IPS-NIHi7 (cell line): ENCODE results near the gene MYLK2.
"Not testable (repeated sequence)": the region's sequence is repeated elsewhere in the genome, so short reads cannot be mapped to it uniquely, and the experiment has no call there.

Source experiments
- DNase-seq: peaks from one replicate; pipeline ENCODE4 v3.0.0; 2012; ENCODE audit warnings: mixed read lengths; ENCODE audit errors: extremely low spot score

MYLK2 gene

DNA sequence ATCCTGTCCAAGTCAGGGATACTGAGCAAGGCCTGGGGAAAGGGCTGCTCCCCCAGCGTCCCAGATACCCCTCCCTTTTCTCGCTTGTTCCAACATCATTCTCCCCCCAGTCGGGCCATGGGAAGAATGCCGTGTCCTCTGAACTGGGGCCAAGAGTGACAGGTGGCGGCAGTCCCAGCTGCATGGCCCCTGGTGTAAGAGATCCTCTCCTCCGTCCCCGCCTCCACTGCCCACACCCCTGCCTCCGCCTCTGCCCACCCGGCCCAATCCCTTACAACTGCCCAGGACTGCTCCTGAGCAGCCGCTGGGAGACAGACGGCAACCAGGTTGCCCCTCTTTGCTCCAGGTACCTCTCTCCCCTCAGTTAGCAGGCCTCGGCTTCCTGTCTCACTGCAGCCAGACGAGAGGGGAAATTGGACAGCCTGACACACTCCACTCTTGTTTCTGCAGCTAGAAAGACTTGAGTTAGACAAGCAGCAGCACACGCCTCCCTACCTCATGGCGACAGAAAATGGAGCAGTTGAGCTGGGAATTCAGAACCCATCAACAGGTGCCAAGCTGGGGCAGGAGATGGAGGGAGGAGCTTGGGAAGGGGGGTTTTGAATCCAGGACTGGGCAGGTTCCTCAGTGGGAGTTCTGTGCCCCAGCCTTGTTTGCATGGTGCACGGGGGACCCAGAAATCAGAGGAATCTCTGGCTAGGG is at the start of gene MYLK2:
Gene MYLK2 (plus strand): TSS at position 274 of the 702 bp plus-strand sequence. CDS start 225 bp downstream, at position 499.
- DNase-seq = no peak

DNA sequence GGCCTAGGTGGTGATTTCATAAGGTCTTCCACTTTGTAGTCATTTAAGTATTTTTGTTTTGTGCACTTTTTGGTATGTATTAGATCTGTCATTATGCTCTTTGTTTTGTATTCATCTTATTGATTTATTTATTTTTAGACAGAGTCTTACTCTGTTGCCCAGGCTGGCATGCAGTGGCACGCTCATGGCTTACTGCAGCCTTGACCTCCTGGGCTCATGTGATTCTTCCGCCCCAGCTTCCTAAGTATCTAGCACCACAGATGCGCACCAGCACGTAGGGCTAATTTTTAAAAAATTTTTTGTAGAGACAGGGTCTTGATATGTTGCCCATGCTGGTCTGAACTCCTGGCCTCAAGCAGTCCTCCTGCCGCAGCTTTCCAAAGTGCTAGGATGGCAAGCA is 49.5 kb upstream of the MYLK2 start:
- DNase-seq = no peak

DNA sequence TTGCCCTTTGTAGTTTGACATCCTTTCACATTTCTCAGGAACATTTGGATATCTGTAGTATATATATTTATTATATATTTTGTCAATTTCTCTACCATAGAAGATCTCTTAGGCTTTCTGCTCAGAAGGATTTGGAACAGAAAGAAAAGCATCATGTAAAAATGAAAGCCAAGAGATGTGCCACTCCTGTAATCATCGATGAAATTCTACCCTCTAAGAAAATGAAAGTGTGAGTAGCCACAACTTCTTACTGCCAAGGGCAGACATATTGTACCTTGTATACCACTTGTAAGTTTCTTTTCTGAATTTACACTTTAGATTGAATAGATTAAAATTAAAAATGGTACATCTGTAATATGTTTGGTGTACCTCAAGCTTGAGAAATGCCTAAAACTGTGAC is 48.9 kb upstream of the MYLK2 start:
- DNase-seq = no peak

DNA sequence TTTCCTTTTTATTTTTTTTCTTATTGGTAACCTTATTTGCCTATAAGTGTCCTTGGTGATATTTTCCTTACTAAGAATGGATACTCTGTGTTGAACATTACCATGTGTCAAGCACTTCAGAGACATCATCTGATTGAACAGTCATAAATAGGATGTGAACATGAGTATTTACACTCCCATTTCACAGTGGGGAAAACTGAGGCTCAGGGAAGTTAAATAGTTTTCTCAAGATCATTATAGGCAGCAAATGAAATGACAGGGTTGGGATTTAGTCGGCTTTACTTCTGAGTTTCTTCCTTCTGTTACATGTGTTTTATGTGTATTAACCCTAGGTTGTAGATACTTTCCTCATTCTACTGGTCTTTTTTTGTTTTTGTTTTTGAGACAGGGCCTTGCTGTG is 44.7 kb upstream of the MYLK2 start:
- DNase-seq = no peak

DNA sequence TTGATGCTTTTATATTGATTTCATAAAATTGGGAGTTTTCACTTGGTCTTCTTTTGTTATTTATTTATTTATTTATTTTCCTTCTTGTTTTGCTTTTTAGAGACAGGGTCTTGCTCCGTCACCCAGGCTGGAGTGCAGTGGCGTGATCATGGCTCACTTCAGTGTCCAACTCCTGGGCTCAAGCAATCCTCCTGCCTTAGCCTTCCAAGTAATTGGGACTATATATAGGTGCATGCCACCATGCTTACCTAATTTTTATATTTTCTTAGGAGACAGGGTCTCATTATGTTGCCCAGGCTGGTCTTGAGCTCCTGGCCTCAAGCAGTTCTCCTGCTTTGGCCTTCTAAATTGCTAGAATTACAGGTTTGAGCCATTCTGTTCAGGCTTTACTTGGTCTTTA is 38.3 kb upstream of the MYLK2 start:
- no peak for DNase-seq

DNA sequence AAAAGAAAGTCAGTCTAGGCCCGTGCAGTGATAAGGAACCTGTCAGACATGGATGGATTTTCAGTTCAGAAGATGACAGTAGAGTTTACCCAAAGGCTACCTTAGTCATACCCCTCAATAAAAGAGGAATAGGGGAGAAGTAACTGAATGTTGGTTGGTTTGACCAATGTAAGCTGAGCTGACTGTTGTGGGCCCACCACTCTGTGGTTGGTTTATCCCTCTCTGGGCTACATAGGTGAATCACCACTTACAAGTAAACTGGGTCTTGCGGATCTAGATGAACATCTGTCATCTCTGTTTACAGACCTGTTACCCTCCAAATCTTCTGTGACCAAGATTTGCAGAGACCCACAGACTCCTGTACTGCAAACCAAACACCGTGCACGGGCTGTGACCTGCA is 37.2 kb upstream of the MYLK2 start:
- no peak for DNase-seq

DNA sequence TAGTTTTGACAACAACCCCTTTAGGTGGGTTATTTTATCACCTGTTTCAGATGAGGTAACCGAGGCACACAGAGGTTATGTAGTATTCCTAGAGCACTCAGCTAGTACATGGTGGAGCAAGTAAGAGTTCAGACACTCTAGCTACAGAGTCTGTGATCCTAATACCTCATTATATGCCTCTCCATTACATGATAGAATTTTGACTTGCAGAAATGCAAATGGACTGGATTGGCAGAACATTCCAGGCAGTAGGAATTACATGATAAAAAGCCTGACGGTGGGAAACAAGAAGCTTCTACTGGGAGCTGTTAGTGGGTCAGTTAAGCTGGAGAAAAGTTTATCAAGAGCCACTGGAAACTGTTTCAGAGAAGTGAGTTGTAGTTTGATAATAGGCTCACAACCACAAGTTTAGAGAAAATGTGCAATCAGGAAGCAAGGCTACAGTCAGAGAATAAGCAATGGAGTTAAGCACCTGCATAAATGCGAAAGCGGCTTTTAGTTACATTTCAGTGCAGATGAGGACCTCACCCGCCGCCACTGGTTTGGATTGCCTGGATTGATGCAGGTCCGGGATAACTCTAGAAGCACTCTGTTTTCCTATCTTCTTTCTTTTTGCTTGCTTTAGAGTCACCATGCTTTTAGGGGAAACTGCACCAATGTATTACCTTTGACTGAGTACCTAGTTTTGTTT is 34.7 kb upstream of the MYLK2 start:
- DNase-seq = no peak

DNA sequence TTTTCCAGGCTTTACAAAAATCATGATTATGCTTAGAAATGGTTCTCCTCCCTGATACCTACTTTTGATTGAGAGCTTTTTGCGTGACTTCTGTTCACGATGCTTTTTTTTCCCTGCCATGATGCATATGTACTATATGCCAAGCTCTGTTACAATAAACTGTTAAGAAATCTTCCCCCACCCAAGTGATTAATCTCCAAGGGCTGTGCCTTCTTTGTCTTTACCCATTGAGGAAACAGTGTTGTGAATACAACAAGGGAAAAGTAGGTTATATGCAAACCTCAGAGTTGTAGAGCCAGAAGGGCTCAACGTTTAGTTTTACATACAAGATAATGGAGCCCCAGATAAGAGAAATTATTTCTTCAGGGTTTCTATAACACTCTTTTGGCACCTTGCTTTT is 34.1 kb upstream of the MYLK2 start:
- DNase-seq = no peak

DNA sequence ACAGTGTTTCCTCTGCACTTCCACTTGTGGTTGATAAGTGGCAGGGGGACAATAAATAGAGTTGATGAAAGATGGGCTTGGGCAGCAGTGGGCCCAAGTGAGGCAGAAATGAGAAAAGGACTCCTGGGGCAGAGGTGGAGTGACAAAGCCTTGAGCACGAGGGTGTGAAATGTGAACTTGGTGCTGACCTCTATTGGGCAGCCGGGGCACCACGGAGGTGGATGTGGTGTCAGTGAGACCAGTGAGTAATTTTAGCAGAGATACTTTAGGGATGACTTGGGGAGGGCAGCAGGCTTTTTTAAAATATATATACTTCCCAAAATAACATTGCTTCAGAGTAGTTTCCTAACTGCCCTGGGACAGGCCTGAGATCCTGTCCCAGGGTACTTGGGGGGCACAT is 30.6 kb upstream of the MYLK2 start:
- peak; percentile 53 for DNase-seq

DNA sequence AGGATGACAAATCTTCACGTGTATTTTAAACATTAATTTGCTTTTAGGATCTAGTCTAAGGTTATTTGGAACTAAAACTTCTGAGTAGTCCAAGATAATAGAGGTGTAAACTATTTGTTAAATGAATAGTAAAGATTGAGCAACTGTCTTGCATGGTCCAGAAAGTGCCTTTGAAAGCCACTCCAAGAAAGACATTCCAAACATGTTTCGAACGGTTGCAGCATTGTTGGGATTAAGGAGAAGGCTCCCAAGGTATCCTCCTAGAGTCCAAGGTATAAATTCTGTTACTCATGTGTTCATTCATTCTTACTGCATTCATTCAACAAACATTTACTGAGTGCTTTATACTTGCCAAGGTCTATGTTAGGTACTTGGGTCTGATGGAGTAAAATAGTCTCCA is 28.8 kb upstream of the MYLK2 start:
- no peak for DNase-seq

DNA sequence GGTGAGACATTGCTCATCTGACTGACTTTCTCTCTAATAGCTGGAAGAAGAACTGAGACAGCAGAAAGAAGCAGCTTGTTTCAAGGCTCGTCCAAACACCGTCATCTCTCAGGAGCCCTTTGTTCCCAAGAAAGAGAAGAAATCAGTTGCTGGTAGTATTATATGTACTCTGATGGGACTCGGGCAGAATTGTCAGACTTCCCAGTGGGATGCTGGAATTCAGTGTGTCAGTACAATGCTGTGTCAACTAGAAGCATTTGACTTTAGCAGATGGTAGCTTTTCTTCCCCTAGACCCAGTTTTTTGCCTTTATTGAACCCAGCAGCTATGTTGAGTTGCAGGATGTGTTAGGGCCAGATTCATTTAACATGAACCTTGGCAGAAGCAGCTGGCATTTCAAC is 21.8 kb upstream of the MYLK2 start:
- no peak for DNase-seq

DNA sequence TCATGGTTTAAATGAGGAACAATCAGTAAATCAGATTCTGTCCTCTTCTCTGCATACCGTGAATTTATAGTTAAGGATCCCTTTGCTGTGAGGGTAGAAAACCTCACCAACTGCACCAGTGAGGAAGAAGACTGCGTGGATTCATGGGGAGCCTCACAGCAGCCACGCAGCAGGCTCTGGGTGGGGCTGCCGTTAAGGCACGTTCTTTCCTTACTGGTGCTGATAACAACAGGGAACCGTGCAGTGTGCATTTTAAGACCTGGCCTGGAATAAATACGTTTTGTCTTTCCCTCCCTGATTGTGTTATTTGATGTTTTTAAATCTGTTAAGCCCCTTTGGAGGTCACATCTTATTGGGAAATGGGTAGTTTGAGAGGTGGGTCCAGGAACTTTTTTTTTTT is 17.6 kb upstream of the MYLK2 start:
- DNase-seq = no peak

DNA sequence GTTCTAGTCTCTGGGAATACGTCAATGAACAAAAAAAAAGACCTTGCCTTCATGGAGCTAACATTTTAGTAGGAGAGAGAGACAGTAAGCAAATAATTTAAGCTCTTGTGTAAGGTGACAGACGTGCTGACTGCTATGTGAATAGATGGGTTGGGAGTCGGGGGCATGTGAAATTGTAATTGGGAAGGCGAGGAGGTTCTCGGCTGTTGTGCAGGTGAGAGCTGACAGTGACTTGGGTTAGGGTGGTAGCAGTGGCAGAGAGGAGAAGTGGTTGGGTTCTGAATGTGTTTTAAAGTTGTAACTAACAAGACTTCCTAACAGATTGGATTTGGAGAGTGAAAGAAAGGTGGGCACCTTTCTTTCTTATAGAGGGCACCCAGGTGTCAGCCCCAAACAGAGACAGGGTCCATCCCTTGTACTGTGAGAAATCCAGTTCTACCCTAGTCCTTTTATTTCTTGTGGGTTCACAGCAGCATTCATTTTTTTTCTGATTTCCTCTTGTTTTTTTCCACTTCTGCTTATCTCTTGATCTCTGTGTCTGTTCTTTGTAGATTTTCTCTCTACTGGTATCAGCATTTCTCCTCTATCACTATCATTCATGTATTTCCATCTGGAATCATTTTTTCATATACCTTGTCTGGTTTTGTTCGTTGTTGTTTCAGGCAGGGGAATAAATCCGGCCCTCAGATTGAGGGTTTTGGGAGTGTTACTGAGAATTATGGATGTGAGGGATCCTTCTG is 15.4 kb upstream of the MYLK2 start:
- no peak for DNase-seq

DNA sequence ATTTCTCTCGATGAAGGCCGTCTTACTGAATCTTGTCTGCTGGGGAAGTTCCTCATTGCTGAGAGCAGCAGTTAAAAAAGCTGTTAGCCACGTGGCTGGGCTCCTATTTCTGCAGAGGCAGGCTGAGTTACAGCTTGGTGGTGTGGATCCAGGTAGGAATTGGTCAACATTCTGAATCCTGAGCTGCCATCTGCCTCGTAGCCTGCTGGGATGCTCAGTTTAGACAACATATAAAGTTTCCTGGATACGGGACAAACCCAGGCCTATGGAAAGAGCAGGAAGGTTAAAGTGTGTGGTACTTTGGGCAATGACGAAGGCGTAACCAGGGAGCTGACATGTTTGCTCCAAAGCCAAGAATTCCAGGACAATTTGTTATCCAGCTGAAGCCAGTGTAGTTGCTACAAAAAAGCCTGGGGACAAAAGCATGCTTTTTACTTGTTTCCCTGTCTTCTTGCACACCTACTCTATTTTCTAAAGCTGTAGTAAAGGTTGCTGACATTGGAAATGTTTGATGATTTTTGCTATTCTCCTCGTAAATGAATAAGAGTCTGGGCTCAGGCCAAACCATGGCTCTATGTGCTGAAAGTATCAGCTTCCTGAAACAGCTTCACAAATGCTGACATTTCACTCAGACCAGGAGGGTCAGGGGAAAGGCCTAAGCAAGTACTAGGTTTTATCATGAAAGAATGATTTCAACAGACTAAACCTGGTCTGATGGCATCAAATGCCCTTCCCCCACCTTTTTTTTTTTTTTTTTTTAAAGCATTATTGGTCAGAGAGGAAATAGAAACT is 12.4 kb upstream of the MYLK2 start:
- DNase-seq = no peak

DNA sequence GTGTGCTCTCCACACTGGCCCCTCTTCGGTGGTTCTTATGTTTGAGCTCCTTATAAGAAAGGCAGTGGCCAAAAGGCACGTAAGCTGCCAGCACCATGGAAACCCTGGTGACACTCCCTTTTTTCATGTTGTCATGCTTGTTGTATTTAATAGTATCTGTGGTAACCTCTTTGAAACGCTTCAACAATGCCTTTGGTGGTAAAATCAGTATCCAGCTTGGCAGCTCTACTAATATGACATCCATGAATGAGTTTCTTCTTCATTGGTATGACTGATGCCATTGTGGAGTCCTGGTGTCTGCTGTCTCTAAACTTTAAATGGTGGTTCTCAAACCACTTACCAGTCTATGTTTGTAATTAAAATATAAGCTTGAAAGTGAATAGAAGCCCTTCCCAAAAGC is 10.7 kb upstream of the MYLK2 start:
- DNase-seq = no peak

DNA sequence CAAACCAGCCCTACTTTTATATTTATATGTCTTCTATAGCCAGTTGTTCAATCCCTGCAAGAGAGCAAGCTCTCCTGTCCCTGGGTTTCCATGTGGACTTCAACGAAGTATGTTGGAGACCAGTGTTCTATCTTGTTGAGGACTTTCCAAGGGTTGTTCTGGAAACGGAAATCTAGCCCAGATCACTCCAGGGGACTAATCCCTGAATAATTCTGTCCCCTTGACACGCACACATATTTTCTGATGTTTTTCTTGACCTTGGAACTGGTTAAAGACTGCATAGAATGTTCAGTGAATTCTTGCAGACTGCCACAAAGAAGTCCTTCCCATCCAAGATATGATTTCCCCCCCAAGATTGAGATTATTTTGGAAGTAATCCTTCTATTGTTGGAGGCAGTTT is 9.5 kb upstream of the MYLK2 start:
- no peak for DNase-seq

DNA sequence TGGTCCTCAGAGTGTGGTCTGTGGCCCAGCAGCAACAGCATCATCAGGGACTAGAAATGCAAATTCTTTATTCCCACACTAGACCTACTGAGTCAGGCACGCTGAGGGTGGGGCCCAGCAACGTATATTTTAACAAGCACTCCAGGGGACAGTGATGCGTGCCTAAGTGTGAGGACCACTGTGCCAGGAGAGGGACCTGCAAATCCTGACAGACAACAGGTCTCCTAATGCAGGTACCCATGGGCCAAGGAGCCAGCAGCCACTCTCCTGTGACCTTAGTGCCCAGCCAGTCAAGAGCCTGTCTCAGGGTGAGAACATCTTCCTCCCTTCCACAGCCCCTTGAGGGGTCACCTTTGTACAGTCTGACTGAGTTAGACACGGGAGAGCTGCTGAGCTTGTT is 8.0 kb upstream of the MYLK2 start:
- no peak for DNase-seq

DNA sequence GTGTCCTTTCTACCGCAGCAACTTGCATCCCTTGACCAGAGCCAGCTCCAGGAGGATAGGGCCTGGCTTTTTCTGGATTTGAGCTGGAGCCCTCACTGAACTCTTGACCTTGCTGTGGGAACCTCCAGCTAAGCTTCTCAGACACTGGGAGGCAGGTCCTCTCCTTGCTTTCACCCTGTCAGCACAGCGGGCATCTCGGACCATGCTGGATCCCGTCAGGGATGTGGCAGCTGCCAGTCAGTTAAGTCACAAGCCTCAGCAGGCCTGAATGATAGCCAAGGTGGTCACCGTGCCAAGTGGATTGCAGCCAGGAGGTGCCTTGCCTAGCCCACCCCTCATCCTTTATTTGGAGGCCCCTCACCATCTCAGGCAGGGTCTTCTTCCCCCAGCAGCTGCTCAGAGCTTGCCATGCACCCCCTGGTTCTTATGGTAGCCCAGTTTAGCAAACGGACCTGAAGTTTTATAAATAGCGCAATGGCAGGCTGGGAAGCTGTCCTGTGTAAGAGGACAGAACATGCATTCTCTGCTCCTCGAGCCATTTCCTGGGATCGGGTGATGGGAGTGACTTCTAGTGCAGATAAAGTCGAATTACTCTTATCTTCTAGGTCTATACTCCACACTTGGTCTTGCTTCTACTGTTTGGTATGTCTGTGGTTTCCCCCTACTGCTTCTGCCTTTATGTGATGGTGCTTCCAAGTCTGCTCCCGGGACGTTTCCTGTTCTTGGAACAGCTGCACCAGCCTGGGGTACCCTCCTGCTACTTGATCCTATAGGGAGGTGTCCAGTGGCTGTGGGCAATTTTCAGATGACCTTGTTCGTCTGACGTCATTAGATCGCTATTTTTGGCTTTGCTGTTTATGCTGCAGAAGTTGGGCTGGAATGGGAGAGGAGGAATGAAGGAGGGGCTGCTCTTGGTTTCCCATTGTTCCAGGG is 7.1 kb upstream of the MYLK2 start:
- no peak for DNase-seq

DNA sequence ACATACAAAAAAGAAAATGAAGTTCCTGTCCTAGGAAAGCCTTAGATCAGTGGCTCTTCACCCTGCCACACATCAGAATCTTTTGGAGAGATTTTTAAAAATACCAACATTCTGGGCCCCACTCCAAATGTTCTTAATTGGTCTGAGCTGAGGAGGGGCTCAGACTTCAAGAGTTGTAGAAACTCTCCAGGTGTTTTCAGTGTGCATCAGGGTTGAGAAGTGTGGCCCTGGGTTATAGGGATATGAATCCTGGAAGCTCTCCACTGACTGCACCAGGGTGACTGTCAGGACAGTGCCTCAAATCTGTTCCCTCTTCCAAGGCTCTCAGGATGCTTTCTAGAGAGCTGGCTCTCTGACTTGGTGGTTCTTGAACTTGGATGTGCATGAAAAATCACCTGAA is 5.5 kb upstream of the MYLK2 start:
- no peak for DNase-seq

DNA sequence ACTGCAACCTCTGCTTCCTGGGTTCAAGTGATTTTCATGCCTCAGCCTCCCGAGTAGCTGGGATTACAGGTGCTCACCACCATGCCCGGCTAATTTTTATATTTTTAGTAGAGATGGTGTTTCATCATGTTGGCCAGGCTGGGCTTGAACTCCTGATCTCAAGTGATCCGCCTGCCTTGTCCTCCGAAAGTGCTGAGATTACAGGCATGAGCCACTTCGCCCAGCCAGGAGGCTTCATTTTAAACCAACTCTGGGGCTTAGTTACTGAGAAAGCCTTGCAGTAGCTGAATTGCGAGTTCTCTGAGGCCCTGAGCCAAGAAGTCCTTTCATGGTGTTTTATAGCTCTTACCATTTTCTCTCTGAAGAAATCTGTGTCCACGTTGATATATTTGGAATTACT is 5.0 kb upstream of the MYLK2 start:
- not testable (repeated sequence) for DNase-seq
